ENCODE measurements around the gene TRPV5.

Gene TRPV5

GRCh38 chr7:142933092-142933475, 462 bp downstream of the TRPV5 start:
- H3K4me3 ChIP-seq (ENCODE audit: low read length) = no peak overlapping the region
- no peak overlapping the region for H3K27ac ChIP-seq (ENCODE audit: low read depth, low read length)
- H3K36me3 ChIP-seq (ENCODE audit: control insufficient read depth, low read length) = no peaks in the 10 kb centered on the region
- no peaks in the 10 kb centered on the region for H3K9me2 ChIP-seq (replicated peaks; ENCODE audit: control insufficient read depth, low read length)
- no peaks in the 10 kb centered on the region for H4K20me1 ChIP-seq (ENCODE audit: control insufficient read depth, insufficient read depth, low read depth, low read length)
- peaks cover 3% of the 10 kb centered on the region for H3K9me3 ChIP-seq (ENCODE audit: control insufficient read depth, insufficient read depth, low read length)
- H3K79me2 ChIP-seq (ENCODE audit: control insufficient read depth, low read length) = no peaks in the 10 kb centered on the region
- no peak for TF ChIP-seq EZH2phosphoT487 (IDR thresholded peaks at IDR 0.05; ENCODE audit: borderline replicate concordance, low read length)
- TF ChIP-seq CTCF (IDR thresholded peaks at IDR 0.05; ENCODE audit: low read depth, low read length, poor library complexity, severe bottlenecking) = no peak
- H3F3A ChIP-seq (ENCODE audit: control insufficient read depth, insufficient read depth) = no peaks in the 10 kb centered on the region
- H3K4me1 ChIP-seq (ENCODE audit: control insufficient read depth, low read length) = peaks cover 3% of the 10 kb centered on the region
- no peak overlapping the region for H3K4me2 ChIP-seq (ENCODE audit: low read length)
- peaks cover 15% of the 10 kb centered on the region; the same call in 1 of the 2 replicates for H3K27me3 ChIP-seq (ENCODE audit: control insufficient read depth, low read length)

DNA sequence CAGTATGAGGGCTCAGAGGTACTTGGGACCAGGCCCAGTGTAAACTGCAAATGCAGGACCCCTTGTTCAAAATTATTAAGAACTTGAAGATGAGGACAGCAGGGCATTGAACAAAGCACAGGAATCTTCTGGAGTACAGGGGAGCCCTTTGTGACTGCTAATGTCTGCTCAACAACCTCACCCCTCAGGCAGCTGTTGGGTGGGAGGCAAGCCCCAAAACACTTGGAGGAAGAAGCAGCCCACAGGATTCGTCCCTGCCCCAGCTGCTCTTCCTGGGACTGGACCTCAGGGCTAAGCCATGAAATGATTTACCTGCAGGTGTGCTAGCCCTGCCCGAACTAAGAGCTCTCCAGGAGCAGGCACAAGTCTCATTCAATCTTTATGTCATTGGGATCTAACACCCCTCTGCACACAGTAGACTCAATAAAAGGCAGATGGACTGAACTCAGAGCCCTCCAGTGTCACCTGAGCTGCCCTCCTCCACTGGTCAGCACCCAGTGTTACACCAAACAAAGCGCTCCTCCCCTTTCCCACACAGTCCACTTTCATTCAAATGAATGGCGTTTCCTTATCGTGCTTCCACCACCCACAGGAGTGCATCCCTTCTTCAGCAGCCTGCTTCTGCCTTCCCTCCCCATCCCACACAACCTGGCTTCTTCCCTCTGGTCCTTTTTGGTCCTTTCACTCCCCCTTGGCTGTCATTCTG, 1.0 kb downstream of the TRPV5 start:
- Histone ChIP-seq H3K27ac (ENCODE audit: low read depth, low read length) (no peak overlapping the region), H3K4me1 (ENCODE audit: control insufficient read depth, low read length) (peaks cover 8% of the 10 kb centered on the region), H4K20me1 (ENCODE audit: control insufficient read depth, insufficient read depth, low read depth, low read length) (no peaks in the 10 kb centered on the region), H3K9me3 (ENCODE audit: control insufficient read depth, insufficient read depth, low read length) (peaks cover 9% of the 10 kb centered on the region), H3K36me3 (ENCODE audit: control insufficient read depth, low read length) (no peaks in the 10 kb centered on the region), H3K4me3 (ENCODE audit: low read length) (no peak overlapping the region), H3F3A (ENCODE audit: control insufficient read depth, insufficient read depth) (no peaks in the 10 kb centered on the region), H3K4me2 (ENCODE audit: low read length) (no peak overlapping the region), H3K9me2 (replicated peaks; ENCODE audit: control insufficient read depth, low read length) (no peaks in the 10 kb centered on the region), H3K79me2 (ENCODE audit: control insufficient read depth, low read length) (no peaks in the 10 kb centered on the region), H3K27me3 (ENCODE audit: control insufficient read depth, low read length) (peaks cover 15% of the 10 kb centered on the region; the same call in 1 of the 2 replicates)
- TF ChIP-seq EZH2phosphoT487 (IDR thresholded peaks at IDR 0.05; ENCODE audit: borderline replicate concordance, low read length) = no peak
- TF ChIP-seq CTCF (IDR thresholded peaks at IDR 0.05; ENCODE audit: low read depth, low read length, poor library complexity, severe bottlenecking) = no peak

GRCh38 chr7:142930126-142930730, 3.3 kb downstream of the TRPV5 start:
- Histone ChIP-seq H3K4me3 (ENCODE audit: low read length) (no peak overlapping the region), H3K27ac (ENCODE audit: low read depth, low read length) (no peak overlapping the region), H3K79me2 (ENCODE audit: control insufficient read depth, low read length) (no peaks in the 10 kb centered on the region), H3K27me3 (ENCODE audit: control insufficient read depth, low read length) (peaks cover 14% of the 10 kb centered on the region; the same call in 1 of the 2 replicates), H3K4me1 (ENCODE audit: control insufficient read depth, low read length) (peaks cover 20% of the 10 kb centered on the region), H4K20me1 (ENCODE audit: control insufficient read depth, insufficient read depth, low read depth, low read length) (no peaks in the 10 kb centered on the region), H3K9me2 (replicated peaks; ENCODE audit: control insufficient read depth, low read length) (no peaks in the 10 kb centered on the region), H3K4me2 (ENCODE audit: low read length) (no peak overlapping the region), H3K9me3 (ENCODE audit: control insufficient read depth, insufficient read depth, low read length) (peaks cover 9% of the 10 kb centered on the region), H3F3A (ENCODE audit: control insufficient read depth, insufficient read depth) (no peaks in the 10 kb centered on the region), H3K36me3 (ENCODE audit: control insufficient read depth, low read length) (no peaks in the 10 kb centered on the region)
- TF ChIP-seq CTCF (IDR thresholded peaks at IDR 0.05; ENCODE audit: low read depth, low read length, poor library complexity, severe bottlenecking) (no peak), EZH2phosphoT487 (IDR thresholded peaks at IDR 0.05; ENCODE audit: borderline replicate concordance, low read length) (no peak)
